ENCODE data around the gene CCDC15. TPM values are rescaled to one million over a fixed set of nuclear protein-coding genes. Genes with fewer than 3 reads are reported as not detected.
A peak's percentile ranks its signal among the peaks of the same experiment; 100 is the strongest.

CCDC15 gene
- total RNA-seq, 1 donor from 2014 or later: 4.0 TPM

DNA sequence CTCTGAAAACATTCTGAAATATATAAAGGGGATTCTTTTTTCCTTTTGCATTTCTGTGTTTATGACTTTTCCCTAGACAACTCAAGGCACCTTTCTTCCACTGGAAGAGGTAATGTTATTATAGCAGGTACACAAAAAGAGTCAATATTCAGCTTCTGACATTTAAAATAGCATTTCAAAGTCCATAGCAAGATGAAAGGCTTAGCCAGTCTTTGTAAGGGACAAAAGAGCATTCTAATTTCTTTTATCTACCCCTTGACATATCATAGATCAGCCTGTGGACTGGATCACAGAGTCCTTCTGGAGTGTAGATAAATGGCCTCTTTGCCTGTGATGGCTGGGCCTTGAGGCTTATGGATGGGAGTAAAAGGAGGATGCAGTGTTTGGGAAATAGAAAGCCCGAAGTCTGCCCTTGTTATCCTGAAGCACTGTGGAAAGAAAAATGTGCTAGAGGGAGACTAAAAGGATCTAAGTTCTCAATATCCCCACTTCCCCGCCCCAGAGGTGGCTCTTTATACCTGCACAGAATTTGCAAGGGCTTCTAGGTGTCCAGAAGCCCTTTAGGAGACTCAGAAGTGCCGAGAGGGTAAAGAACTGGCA lies 16.6 kb upstream of the CCDC15 start:
- H3K27ac Mint-ChIP-seq: no peak overlapping the region
- no peak for DNase-seq (ENCODE audit: low spot score, unreplicated experiment)
- no peak overlapping the region for H3K4me3 Mint-ChIP-seq (ENCODE audit: low read depth)
- no peaks in the 10 kb centered on the region for H3K36me3 Mint-ChIP-seq (ENCODE audit: insufficient read depth)
- TF ChIP-seq, protein P1, sequence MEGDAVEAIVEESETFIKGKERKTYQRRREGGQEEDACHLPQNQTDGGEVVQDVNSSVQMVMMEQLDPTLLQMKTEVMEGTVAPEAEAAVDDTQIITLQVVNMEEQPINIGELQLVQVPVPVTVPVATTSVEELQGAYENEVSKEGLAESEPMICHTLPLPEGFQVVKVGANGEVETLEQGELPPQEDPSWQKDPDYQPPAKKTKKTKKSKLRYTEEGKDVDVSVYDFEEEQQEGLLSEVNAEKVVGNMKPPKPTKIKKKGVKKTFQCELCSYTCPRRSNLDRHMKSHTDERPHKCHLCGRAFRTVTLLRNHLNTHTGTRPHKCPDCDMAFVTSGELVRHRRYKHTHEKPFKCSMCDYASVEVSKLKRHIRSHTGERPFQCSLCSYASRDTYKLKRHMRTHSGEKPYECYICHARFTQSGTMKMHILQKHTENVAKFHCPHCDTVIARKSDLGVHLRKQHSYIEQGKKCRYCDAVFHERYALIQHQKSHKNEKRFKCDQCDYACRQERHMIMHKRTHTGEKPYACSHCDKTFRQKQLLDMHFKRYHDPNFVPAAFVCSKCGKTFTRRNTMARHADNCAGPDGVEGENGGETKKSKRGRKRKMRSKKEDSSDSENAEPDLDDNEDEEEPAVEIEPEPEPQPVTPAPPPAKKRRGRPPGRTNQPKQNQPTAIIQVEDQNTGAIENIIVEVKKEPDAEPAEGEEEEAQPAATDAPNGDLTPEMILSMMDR (IDR thresholded peaks at IDR 0.05; ENCODE audit: unreplicated experiment): no peak
- H3K9me3 Mint-ChIP-seq (ENCODE audit: low read depth): no peaks in the 10 kb centered on the region
- peaks cover 19% of the 10 kb centered on the region for H3K27me3 Mint-ChIP-seq
- H3K4me1 Mint-ChIP-seq (ENCODE audit: low read depth): peaks cover 2% of the 10 kb centered on the region

DNA sequence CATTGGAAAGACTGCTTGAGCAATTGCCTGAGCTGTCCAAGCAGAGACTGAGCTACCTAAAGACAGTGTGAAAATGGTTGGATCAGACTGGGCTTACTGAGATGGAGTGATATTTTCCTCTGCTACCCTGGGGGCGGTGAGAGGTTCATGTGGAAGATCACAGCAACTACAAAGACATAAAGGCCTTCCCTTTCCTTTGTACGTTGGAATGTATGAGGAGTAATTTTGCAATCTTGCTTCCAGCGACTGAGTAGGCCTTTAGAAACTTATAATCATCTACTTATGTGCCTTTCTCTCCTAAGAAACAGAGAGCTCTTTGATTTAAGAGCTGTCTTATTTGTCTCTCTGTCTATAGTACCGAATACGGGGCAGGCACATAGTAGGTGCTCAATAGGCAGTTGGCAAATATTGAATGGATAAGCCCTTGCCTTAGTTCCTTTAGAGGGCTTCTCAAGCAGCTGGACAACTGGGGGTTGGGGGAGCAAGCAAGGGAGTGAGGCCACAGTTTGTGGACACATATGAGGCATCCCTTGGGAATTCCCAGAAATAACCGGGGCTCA lies 15.7 kb upstream of the CCDC15 start:
- TF ChIP-seq, protein P1 (IDR thresholded peaks at IDR 0.05; ENCODE audit: unreplicated experiment): no peak
- H3K27ac Mint-ChIP-seq: no peak overlapping the region
- H3K4me1 Mint-ChIP-seq (ENCODE audit: low read depth): peaks cover 5% of the 10 kb centered on the region
- H3K4me3 Mint-ChIP-seq (ENCODE audit: low read depth): no peak overlapping the region
- peaks cover 19% of the 10 kb centered on the region for H3K27me3 Mint-ChIP-seq
- H3K9me3 Mint-ChIP-seq (ENCODE audit: low read depth): no peaks in the 10 kb centered on the region
- no peak for DNase-seq (ENCODE audit: low spot score, unreplicated experiment)
- no peaks in the 10 kb centered on the region for H3K36me3 Mint-ChIP-seq (ENCODE audit: insufficient read depth)

DNA sequence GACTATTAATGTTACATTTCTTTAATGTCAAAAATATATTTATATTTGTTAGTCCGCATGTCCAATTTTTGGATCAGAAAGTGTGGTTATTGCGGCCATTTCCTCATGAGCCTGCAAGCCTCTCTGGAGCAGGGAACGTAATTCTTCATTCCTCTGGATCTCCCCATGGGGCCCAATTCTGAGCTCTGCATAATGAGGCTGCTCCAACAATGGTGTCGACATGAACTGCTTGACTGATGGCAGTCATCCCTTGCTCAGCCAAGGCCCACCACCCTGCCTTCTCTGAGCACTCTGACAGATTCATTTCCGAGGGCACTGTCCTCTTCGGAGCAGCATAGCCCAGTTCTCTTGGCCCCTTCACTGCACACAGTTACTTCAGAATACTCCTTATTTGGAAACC lies 15.0 kb upstream of the CCDC15 start:
- Mint-ChIP-seq H3K9me3 (ENCODE audit: low read depth) (no peaks in the 10 kb centered on the region), H3K27ac (no peak overlapping the region)

DNA sequence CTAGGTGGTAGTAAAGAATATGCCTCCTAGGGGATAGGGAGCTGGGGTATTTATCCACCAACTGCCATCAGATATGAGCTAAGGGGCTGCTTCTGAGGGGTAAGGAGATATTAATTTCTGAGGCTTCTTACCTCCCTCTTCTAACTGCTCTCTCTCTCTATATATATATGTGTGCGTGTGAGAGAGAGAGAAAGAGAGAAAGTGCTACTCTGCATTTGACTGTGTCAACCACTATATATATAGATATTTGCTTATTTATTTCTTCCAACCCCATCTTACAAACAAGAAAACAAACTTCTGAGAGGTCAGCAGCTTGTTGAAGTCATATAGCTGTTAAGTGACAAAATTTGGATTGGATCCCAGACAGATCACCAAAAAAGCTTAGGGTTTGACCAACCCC lies 12.3 kb upstream of the CCDC15 start:
- TF ChIP-seq, protein P1 (IDR thresholded peaks at IDR 0.05; ENCODE audit: unreplicated experiment): no peak
- Mint-ChIP-seq H3K4me1 (ENCODE audit: low read depth) (peaks cover 5% of the 10 kb centered on the region), H3K36me3 (ENCODE audit: insufficient read depth) (no peaks in the 10 kb centered on the region), H3K27me3 (peaks cover 13% of the 10 kb centered on the region), H3K4me3 (ENCODE audit: low read depth) (no peak overlapping the region), H3K9me3 (ENCODE audit: low read depth) (no peaks in the 10 kb centered on the region), H3K27ac (no peak overlapping the region)
- no peak for DNase-seq (ENCODE audit: low spot score, unreplicated experiment)

More for the DNA sequence above, 15.0 kb upstream of the CCDC15 start:
- no peaks in the 10 kb centered on the region for H3K36me3 Mint-ChIP-seq (ENCODE audit: insufficient read depth)
- peaks cover 5% of the 10 kb centered on the region for H3K4me1 Mint-ChIP-seq (ENCODE audit: low read depth)
- DNase-seq (ENCODE audit: low spot score, unreplicated experiment): no peak
- TF ChIP-seq, protein P1 (IDR thresholded peaks at IDR 0.05; ENCODE audit: unreplicated experiment): no peak
- H3K4me3 Mint-ChIP-seq (ENCODE audit: low read depth): no peak overlapping the region
- peaks cover 19% of the 10 kb centered on the region for H3K27me3 Mint-ChIP-seq

DNA sequence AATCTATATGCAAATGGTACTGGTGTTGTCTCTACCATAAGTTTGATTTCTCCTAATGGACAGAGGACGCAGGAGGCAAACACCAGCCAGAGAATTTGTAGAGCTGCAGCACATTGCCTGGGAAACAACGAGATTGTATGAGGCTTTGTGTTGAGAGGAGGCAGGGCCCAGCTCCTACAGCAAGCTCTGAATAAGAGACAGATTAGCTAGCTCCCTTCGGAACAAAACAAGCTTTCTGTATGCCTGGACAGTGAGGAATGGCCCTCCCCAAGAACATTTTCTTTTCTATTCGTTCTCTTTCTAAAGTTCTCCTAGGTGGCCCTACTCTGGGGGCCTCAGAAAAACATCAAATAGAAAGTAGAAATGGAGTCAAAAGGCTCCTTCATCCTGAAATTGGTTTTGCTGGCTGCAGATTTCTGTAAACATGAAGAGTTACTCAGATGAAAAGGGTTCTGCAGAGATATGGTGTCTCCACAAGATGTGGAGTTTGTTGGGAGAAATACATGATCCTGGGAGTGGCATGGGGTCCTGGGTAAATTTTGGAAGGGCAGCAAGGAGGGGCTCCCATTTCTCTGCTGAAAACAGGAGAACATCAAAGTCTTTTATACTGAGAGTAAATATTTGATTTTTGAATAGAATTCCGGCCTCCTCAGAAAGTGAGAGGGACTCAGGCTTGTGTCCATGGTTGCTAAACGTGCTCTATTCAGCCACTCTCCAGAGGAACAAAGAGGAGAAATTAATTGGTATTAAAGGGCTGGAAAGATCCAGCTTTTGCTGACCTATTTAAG lies 11.3 kb upstream of the CCDC15 start:
- TF ChIP-seq, protein P1 (IDR thresholded peaks at IDR 0.05; ENCODE audit: unreplicated experiment): no peak
- Mint-ChIP-seq H3K36me3 (ENCODE audit: insufficient read depth) (no peaks in the 10 kb centered on the region), H3K27me3 (peaks cover 6% of the 10 kb centered on the region), H3K9me3 (ENCODE audit: low read depth) (no peaks in the 10 kb centered on the region), H3K27ac (peak overlapping the region; percentile 78), H3K4me3 (ENCODE audit: low read depth) (no peak overlapping the region), H3K4me1 (ENCODE audit: low read depth) (peaks cover 5% of the 10 kb centered on the region)
- no peak for DNase-seq (ENCODE audit: low spot score, unreplicated experiment)
